ENCODE measurements around the gene UBAC2.

GRCh38 chr13:99415851-99416331, 215.2 kb downstream of the UBAC2 start:
- TF ChIP-seq CTCF (IDR thresholded peaks at IDR 0.05 in 4 of 5, conservative IDR thresholded peaks at IDR 0.05 in 1 of 5) = no peak
- no peak for TF ChIP-seq POLR2A (IDR thresholded peaks at IDR 0.05)
